Stimulated activated CD4-positive, alpha-beta T cell treated with anti-CD3 and anti-CD28 coated beads, Interleukin-1b, Interleukin-23, amount 100 ng/mL, for 1 hour (primary cell): ENCODE measurements around the gene LCN15.
"Not testable (repeated sequence)": the region's sequence is repeated elsewhere in the genome, so short reads cannot be mapped to it uniquely, and the experiment has no call there.

Experiments
- DNase-seq, 2 donors: peaks; one replicate each; pipeline ENCODE4 v3.0.0-alpha.2; 2020; ENCODE audit warnings: low read depth in 2 of 2

Gene LCN15

GRCh38 chr9:136764301-136764891 is at the start of gene LCN15:
LCN15 (minus strand) TSS chr9:136764518; CDS start chr9:136764488, 30 bp downstream.
- DNase-seq: no peak

GRCh38 chr9:136808806-136809158 is 44.5 kb upstream of the LCN15 start:
- no peak for DNase-seq

GRCh38 chr9:136808075-136808805 is 43.9 kb upstream of the LCN15 start:
- peak in 1 of 2 donors; percentile 12 for DNase-seq

GRCh38 chr9:136807281-136808074 is 43.2 kb upstream of the LCN15 start, which contains the start of gene RABL6:
RABL6 (plus strand) TSS chr9:136807948; CDS start chr9:136808197, 249 bp downstream.
- peak; percentile 58 to 67 for DNase-seq

GRCh38 chr9:136806631-136807201 is 42.4 kb upstream of the LCN15 start:
- no peak for DNase-seq

GRCh38 chr9:136806067-136806466 is 41.7 kb upstream of the LCN15 start:
- no peak for DNase-seq

- no peak for DNase-seq
Measured at GRCh38 chr9:136805207-136805740, 41.0 kb upstream of the LCN15 start.

- no peak for DNase-seq
Measured at GRCh38 chr9:136804509-136805206, 40.3 kb upstream of the LCN15 start.

GRCh38 chr9:136803551-136804508 is 39.5 kb upstream of the LCN15 start:
- DNase-seq: no peak

- DNase-seq: not testable (repeated sequence)
Measured at GRCh38 chr9:136803009-136803550, 38.8 kb upstream of the LCN15 start.

- no peak for DNase-seq
Measured at GRCh38 chr9:136802321-136802720, 38.0 kb upstream of the LCN15 start.

GRCh38 chr9:136799854-136800657 is 35.7 kb upstream of the LCN15 start:
- DNase-seq: peak; percentile 79 to 85

GRCh38 chr9:136799079-136799853 is 34.9 kb upstream of the LCN15 start:
- no peak for DNase-seq

- DNase-seq: no peak
Measured at GRCh38 chr9:136798708-136799078, 34.4 kb upstream of the LCN15 start.

GRCh38 chr9:136796775-136797347 is 32.5 kb upstream of the LCN15 start:
- not testable (repeated sequence) for DNase-seq

GRCh38 chr9:136796238-136796774 is 32.0 kb upstream of the LCN15 start, which contains the start of gene CCDC183:
CCDC183 (plus strand) TSS chr9:136796338; CDS start chr9:136796398, 60 bp downstream.
- DNase-seq: no peak

- DNase-seq: no peak
Measured at GRCh38 chr9:136795000-136795348, 30.7 kb upstream of the LCN15 start.
